Stimulated activated memory B cell treated with anti-CD40 and anti-IgM and Interleukin-4, amounts not matched to agents 10 μg/mL and 1 μg/mL and 100 μg/mL, for 72 hours (primary cell): ENCODE data around the gene AUH.

Experiments
- ATAC-seq: fragments of 150-1000 bp; cut with Tn5 transposase; 2 replicates; pipeline ENCODE4 v1.10.0; 2021
- H3K27ac Mint-ChIP-seq: one replicate; pipeline ENCODE4 v1.8.0; 2022; ENCODE audit warnings: mild to moderate bottlenecking, mixed read lengths
- H3K27me3 Mint-ChIP-seq: one replicate; pipeline ENCODE4 v1.8.0; 2022; ENCODE audit warnings: mixed read lengths
- H3K36me3 Mint-ChIP-seq: one replicate; pipeline ENCODE4 v1.8.0; 2022; ENCODE audit warnings: mixed read lengths
- H3K4me1 Mint-ChIP-seq: one replicate; pipeline ENCODE4 v1.8.0; 2022; ENCODE audit warnings: mixed read lengths
- H3K4me3 Mint-ChIP-seq: one replicate; pipeline ENCODE4 v1.8.0; 2022; ENCODE audit warnings: mild to moderate bottlenecking, moderate library complexity, mixed read lengths
- H3K9me3 Mint-ChIP-seq: one replicate; pipeline ENCODE4 v1.8.0; 2022; ENCODE audit warnings: mixed read lengths

Gene AUH

DNA sequence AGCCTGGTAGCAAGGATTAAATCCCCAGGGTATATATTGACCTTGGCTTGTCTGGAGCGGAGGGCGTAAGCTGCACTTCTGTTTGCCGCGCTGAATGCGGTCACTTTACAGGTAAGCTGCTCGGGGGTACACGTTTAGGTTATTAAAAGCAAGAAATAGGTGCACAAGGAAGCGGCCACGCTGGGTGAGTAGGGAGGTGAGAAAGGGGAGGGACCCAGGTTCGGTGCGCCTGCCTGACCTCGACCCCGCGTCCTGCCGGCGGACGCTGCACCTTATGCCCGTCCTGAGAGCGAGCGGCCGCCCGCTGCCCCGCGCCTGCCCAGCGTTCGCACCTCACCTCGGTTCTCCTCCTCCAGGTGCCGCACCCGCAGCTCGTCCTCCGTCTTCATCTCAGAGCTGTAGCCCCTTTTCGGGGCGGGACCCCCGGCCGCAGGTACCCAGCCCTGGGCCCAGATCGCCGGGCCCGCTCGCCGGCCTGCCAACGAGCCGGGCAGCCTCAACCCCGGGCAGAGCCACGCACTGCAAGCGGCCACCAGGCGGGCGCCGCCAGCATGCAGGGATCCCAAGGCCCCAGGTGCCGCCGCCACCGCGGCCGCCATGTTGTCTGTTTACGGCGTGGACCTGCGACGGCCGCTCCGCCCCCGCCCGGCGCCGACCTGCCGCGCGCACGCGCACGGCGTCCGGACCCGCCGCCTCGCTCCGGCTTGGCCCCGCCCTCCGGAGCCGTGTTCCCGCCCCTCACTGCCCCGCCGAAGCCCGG lies at the start of gene AUH:
AUH (minus strand) TSS at position 628 of the 760 bp plus-strand sequence; CDS start at position 599, 29 bp downstream.
- Mint-ChIP-seq H3K9me3 (no peaks in the 10 kb centered on the region), H3K4me3 (peak within 1 kb of the TSS; percentile 96), H3K27me3 (no peaks in the 10 kb centered on the region), H3K27ac (peak within 1 kb of the TSS; percentile 85), H3K4me1 (peaks cover 46% of the 10 kb centered on the region), H3K36me3 (peaks cover 47% of the 10 kb centered on the region)
- ATAC-seq: peak; percentile 91

- Mint-ChIP-seq H3K36me3 (peaks cover 55% of the 10 kb centered on the region), H3K9me3 (no peaks in the 10 kb centered on the region), H3K4me3 (no peak overlapping the region), H3K27ac (no peak overlapping the region), H3K4me1 (peaks cover 42% of the 10 kb centered on the region), H3K27me3 (no peaks in the 10 kb centered on the region)
- no peak for ATAC-seq
Measured at GRCh38 chr9:91411096-91411771, 49.5 kb upstream of the AUH start.

DNA sequence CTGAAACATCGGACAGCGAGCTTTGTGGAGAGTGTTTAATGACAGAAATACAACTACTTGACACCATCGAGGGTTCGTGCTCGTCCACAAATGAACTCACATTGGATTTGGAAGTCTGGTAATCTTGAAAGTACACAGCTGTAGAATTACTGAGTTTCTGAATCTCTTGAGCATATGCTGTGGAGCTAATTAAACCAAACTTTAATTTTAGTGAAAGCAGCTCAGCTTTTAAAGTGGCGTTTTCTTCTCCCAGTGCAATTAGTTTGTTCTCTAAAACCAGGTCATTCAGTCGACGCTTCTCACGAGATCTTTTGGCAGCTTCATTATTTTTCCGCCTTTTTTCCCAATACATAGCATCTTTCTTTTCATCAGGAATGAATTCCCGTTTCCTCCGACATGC lies 48.4 kb upstream of the AUH start:
- peaks cover 31% of the 10 kb centered on the region for H3K4me1 Mint-ChIP-seq
- no peak overlapping the region for H3K4me3 Mint-ChIP-seq

GRCh38 chr9:91408475-91408874 lies 46.8 kb upstream of the AUH start:
- no peaks in the 10 kb centered on the region for H3K9me3 Mint-ChIP-seq
- H3K27ac Mint-ChIP-seq: no peak overlapping the region
- H3K36me3 Mint-ChIP-seq: peaks cover 60% of the 10 kb centered on the region
- no peak for ATAC-seq
- no peaks in the 10 kb centered on the region for H3K27me3 Mint-ChIP-seq
- peaks cover 25% of the 10 kb centered on the region for H3K4me1 Mint-ChIP-seq
- no peak overlapping the region for H3K4me3 Mint-ChIP-seq

More for the DNA sequence above, 48.4 kb upstream of the AUH start:
- Mint-ChIP-seq H3K36me3 (peaks cover 60% of the 10 kb centered on the region), H3K9me3 (no peaks in the 10 kb centered on the region), H3K27me3 (no peaks in the 10 kb centered on the region), H3K27ac (no peak overlapping the region)
- no peak for ATAC-seq

- Mint-ChIP-seq H3K36me3 (peaks cover 62% of the 10 kb centered on the region), H3K27ac (no peak overlapping the region), H3K9me3 (no peaks in the 10 kb centered on the region)
Measured at GRCh38 chr9:91407580-91408318, 46.0 kb upstream of the AUH start.

DNA sequence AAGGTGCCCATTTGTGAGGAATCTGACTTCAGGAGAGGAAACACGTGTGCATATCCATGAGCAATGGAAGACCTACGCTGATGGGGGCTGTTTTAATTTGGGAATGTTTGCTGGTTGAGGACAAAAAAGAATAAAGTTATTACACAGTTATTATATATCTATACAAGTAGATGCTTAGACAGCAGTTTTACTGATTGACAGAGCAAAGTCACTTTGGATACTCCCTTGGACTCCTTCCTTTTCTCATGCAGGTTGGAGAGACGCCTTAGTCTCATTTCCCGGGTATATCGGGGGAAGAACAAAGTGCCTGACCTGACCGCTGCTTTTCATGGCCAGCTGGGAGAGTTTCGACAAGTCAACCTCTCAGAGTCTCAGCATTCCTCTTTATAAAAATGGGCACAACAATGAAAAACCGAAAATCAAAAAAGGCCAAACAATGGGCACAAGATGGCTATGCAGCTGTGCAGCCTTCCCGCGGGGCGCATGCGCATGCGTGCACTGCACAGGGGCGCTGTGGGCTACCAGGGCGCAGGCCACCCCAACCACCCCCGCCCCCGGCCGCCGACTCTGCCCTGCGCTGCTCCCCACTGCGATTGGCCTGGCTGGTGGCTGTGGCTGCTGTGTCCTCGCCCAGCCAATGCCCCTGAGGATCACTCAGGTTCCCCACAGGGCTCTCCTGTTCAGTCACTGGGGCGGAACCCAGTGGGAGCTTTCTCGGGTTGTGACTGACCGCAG lies 43.8 kb upstream of the AUH start:
- H3K36me3 Mint-ChIP-seq: peaks cover 63% of the 10 kb centered on the region
- peaks cover 22% of the 10 kb centered on the region for H3K4me1 Mint-ChIP-seq
- H3K9me3 Mint-ChIP-seq: no peaks in the 10 kb centered on the region
- no peak for ATAC-seq
- peaks cover 8% of the 10 kb centered on the region for H3K27me3 Mint-ChIP-seq
- H3K27ac Mint-ChIP-seq: no peak overlapping the region
- H3K4me3 Mint-ChIP-seq: no peak overlapping the region

More at GRCh38 chr9:91407580-91408318, 46.0 kb upstream of the AUH start:
- Mint-ChIP-seq H3K4me1 (peaks cover 24% of the 10 kb centered on the region), H3K4me3 (no peak overlapping the region), H3K27me3 (no peaks in the 10 kb centered on the region)
- no peak for ATAC-seq

DNA sequence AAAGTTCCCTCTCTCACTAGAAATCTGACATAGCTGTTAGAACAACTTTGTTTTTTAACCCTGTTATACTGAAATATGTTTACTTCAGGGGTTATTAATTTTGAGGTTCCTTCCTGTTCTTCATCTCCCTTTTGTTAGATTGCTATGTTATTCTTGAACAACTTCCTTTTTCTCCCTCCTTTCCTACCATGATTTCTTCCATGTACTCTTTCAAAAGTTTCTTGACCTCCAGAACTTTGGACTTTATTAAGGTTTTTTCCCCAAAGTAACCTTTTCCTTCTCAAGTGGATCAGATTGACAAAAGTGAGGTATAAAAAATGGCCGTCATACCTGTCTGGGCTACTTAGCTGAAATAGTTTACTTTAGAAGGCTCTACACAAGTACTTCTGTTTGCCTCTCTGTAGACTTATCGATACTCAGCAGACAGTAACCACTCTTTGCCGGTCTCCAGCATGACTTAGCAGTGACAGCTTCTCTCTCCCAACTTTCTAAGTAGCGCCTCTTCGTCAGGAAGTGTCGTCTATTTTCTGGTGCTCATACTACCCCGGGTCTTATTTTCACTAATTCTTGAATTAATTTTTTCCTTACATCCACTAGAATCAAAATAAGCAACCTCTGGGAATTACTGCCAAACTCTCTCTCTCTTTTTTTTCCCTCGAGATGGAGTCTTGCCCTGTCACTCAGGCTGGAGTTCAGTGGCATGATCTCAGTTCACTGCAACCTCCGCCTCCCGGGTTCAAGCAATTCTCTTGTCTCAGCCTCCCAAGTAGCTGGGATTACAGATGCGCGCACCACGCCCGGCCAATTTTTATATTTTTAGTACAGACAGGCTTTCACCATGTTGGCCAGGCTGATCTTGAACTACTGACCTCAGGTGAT lies 42.2 kb upstream of the AUH start:
- ATAC-seq: no peak
- H3K27ac Mint-ChIP-seq: peak overlapping the region; percentile 14
- H3K4me1 Mint-ChIP-seq: peaks cover 21% of the 10 kb centered on the region

DNA sequence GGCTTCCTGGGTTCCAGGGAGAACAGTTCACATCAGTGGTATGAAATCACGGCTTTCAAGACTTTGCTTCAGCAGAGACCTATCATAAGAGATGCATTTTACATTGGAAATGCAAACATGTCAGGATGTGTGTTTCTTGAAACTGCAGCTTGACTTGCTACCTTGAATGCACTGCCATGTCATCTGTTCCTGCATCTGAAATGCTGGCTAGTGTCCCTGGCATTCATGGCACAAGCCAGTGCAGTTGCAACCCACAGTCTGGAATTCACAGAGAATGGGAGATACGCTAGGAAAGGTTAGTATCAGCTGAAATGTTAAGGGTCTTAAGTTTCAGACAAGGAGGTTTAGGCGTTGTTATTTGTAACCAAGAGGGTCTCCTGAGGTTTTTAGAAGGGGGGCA lies 37.2 kb upstream of the AUH start:
- H3K27ac Mint-ChIP-seq: no peak overlapping the region
- H3K9me3 Mint-ChIP-seq: no peaks in the 10 kb centered on the region
- ATAC-seq: no peak
- peaks cover 13% of the 10 kb centered on the region for H3K36me3 Mint-ChIP-seq
- H3K4me3 Mint-ChIP-seq: no peak overlapping the region
- peaks cover 27% of the 10 kb centered on the region for H3K4me1 Mint-ChIP-seq
- H3K27me3 Mint-ChIP-seq: peaks cover 8% of the 10 kb centered on the region

More for the DNA sequence above, 42.2 kb upstream of the AUH start:
- H3K27me3 Mint-ChIP-seq: peaks cover 8% of the 10 kb centered on the region
- no peak overlapping the region for H3K4me3 Mint-ChIP-seq
- H3K36me3 Mint-ChIP-seq: peaks cover 47% of the 10 kb centered on the region
- no peaks in the 10 kb centered on the region for H3K9me3 Mint-ChIP-seq

GRCh38 chr9:91395553-91396471 lies 34.1 kb upstream of the AUH start:
- H3K27me3 Mint-ChIP-seq: no peaks in the 10 kb centered on the region
- peak overlapping the region; percentile 47 for H3K4me3 Mint-ChIP-seq
- H3K9me3 Mint-ChIP-seq: no peaks in the 10 kb centered on the region
- H3K36me3 Mint-ChIP-seq: no peaks in the 10 kb centered on the region
- peak overlapping the region; percentile 60 for H3K27ac Mint-ChIP-seq
- ATAC-seq: peak; percentile 80
- H3K4me1 Mint-ChIP-seq: peaks cover 12% of the 10 kb centered on the region

DNA sequence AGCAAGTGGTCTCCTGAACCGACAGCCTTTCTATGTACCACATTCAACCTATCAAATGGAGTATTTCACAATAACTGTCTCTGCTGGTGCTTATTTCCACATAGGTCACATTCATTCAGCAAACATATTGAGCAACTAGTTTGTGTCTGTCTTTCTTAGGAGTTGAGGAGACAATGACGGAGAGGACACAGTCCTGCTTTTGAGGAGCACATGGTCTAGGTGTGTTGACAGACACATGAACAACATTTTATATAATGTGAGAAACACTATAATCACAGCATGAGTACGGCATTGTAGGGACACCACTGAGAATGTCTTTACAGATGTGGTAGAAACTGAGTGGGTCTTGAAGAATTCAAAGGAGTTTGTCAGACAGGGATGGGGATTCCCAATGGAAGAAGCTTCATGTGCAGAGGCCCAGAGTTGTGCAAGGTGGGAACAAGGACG lies 33.4 kb upstream of the AUH start:
- no peak for ATAC-seq
- peaks cover 12% of the 10 kb centered on the region for H3K4me1 Mint-ChIP-seq
- H3K9me3 Mint-ChIP-seq: no peaks in the 10 kb centered on the region
- H3K27me3 Mint-ChIP-seq: no peaks in the 10 kb centered on the region
- peak overlapping the region; percentile 60 for H3K27ac Mint-ChIP-seq
- no peaks in the 10 kb centered on the region for H3K36me3 Mint-ChIP-seq
- peak overlapping the region; percentile 47 for H3K4me3 Mint-ChIP-seq

DNA sequence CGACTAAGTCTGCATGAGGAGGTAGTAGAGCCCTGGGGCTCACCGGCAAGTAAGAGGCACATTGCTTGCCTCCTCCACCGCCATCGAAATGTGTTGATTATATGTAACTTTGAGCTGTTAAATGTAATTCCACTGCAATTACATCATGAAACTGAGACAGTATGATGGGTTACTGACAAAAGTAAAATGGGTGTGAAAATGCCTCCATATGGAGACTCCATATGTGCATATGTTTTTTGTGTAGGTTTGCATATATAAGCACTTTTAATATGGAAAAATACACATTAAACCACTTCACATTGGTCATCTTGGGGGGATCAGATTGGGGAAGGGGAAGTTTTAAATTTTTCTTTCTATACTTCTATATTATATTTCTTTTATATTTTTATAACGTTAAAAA lies 32.1 kb upstream of the AUH start:
- no peak for ATAC-seq
- H3K27ac Mint-ChIP-seq: no peak overlapping the region
- H3K27me3 Mint-ChIP-seq: no peaks in the 10 kb centered on the region
- H3K4me3 Mint-ChIP-seq: no peak overlapping the region
- H3K36me3 Mint-ChIP-seq: no peaks in the 10 kb centered on the region
- no peaks in the 10 kb centered on the region for H3K9me3 Mint-ChIP-seq
- H3K4me1 Mint-ChIP-seq: peaks cover 12% of the 10 kb centered on the region

- H3K36me3 Mint-ChIP-seq: no peaks in the 10 kb centered on the region
Measured at GRCh38 chr9:91392435-91392834, 30.7 kb upstream of the AUH start.

GRCh38 chr9:91391818-91392217 lies 30.1 kb upstream of the AUH start:
- Mint-ChIP-seq H3K9me3 (no peaks in the 10 kb centered on the region), H3K27ac (no peak overlapping the region), H3K4me3 (no peak overlapping the region), H3K36me3 (no peaks in the 10 kb centered on the region), H3K4me1 (peaks cover 12% of the 10 kb centered on the region), H3K27me3 (no peaks in the 10 kb centered on the region)
- ATAC-seq: no peak

More at GRCh38 chr9:91392435-91392834, 30.7 kb upstream of the AUH start:
- no peak overlapping the region for H3K27ac Mint-ChIP-seq
- H3K4me3 Mint-ChIP-seq: no peak overlapping the region
- no peaks in the 10 kb centered on the region for H3K27me3 Mint-ChIP-seq
- H3K9me3 Mint-ChIP-seq: no peaks in the 10 kb centered on the region
- ATAC-seq: no peak
- H3K4me1 Mint-ChIP-seq: peaks cover 12% of the 10 kb centered on the region
